GM21786 (cell line): ENCODE data around the gene DPEP3.
A peak's percentile ranks its signal among the peaks of the same experiment; 100 is the strongest.
"Not testable (repeated sequence)": the region's sequence is repeated elsewhere in the genome, so short reads cannot be mapped to it uniquely, and the experiment has no call there.

Experiments
- ATAC-seq: cut with Tn5 transposase; IDR thresholded peaks from one replicate; pipeline ENCODE4 v1.9.1; 2021; ENCODE audit not compliant: unreplicated experiment

The DPEP3 gene, protein sequence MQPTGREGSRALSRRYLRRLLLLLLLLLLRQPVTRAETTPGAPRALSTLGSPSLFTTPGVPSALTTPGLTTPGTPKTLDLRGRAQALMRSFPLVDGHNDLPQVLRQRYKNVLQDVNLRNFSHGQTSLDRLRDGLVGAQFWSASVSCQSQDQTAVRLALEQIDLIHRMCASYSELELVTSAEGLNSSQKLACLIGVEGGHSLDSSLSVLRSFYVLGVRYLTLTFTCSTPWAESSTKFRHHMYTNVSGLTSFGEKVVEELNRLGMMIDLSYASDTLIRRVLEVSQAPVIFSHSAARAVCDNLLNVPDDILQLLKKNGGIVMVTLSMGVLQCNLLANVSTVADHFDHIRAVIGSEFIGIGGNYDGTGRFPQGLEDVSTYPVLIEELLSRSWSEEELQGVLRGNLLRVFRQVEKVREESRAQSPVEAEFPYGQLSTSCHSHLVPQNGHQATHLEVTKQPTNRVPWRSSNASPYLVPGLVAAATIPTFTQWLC

DNA sequence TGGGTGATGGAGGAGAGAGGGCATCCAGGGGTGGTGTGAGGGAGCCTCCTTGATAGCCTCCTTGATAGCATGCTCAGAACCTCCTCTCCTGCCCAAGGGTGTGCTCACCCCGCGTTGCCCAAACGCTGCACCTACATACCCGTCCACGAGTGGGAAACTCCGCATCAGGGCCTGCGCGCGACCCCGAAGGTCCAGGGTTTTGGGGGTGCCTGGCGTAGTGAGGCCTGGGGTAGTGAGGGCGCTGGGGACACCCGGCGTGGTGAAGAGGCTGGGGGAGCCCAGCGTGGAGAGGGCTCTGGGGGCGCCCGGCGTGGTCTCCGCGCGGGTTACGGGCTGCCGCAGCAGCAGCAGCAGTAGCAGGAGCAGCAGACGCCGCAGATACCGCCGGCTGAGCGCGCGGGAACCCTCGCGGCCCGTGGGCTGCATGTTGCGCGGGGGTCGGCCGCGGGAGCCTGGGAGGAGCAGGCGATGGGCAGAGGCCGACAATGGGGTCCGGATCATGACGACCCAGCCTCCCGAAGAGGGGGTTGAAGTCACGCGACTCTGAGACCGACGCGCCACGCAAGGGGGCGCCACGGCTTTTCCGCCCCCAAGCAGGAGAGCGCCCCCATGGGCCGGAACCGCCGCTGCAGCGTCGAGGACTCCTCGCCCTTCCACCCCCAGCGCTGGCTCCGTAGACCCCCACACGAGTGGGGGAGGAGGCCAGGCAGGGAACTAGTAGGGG lies at the start of gene DPEP3:
Gene DPEP3 (minus strand): TSS at position 545 of the 724 bp plus-strand sequence. CDS start 119 bp downstream, at position 426.
- ATAC-seq = no peak

DNA sequence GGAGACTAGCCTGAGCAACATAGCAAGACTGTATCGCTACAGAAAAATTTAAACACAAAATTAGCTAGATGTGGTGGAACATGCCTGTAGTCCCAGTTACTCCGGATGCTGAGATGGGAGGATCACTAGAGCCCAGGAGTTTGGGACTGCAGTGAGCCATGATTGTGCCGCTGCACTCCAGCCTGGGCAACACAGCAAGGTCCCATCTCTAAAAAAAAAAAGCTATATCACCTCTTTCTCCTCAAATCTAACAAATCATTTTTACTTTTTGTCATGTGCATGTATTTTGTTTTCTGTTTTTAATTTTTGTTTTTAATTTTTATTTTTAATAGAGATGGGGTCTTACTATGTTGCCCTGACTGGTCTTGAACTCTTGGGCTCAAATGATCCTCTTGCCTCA lies 48.7 kb upstream of the DPEP3 start:
- ATAC-seq = no peak

DNA sequence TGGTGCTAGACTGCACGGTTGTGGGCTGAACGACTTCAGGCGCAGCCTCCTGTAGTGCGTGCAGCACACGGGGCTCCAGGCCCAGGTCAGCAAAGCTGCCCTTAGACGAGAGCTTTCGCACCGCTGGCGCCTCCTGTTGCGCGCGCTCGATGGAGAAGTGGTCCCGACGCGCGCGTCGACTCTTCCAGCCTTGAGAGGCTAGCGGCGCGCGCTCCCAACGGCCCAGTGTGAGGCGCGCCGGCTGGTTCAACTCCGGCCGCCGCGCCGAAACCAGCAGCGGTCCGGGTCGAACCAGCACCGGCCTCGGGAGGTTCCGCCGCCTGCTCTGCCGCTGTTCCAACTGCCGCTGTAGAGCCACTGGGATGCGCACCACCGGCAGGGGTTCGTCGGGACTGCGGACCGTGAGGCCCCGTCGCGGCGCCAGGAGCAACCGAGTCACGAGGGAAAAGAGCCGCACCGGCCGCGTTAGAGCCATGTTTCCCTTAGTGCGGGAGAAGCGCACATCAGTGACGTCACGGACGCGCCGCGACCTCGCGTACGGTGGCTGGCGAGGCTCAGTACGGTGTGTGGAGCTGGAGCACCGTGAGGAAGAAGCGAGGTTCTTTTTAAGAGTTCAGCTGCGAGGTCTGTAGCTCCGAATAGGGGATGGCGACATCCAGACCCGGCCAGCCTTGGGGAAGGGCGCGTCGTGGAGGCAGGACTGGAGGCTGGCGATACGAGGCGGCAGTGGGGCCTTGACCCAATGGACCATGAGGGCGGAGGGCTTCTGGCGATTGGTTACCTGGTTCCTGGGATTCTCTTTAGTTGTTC lies 42.6 kb upstream of the DPEP3 start, which contains the start of the genes DDX28 and DUS2:
Gene DDX28 (minus strand): TSS at position 505 of the 810 bp plus-strand sequence. CDS start 30 bp downstream, at position 475.
Gene DUS2 (plus strand): TSS at position 557 of the 810 bp plus-strand sequence. CDS start 14,740 bp downstream, outside the sequence.
- peak; percentile 78 for ATAC-seq

DNA sequence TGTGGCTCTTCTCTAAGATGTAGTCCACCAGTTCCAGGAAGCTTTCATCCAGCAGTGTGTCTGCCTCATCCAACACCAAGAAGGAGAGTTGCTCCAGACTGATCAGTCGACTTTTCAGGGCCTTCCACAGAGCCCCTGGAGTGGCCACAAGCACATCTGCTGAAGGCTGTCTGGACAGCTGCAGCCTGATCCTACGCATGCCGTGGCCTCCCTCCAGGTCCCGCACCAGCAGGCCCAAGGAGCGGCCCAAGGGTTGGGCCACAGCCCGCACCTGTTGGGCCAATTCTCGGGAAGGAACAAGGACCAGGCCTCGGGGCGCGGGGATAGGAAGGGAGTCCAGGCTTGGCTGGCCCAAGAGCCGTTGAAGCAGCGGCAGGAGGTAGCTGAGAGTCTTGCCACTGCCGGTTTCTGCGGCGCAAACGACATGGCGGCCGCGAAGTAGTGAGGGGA lies 42.0 kb upstream of the DPEP3 start:
- no peak for ATAC-seq

DNA sequence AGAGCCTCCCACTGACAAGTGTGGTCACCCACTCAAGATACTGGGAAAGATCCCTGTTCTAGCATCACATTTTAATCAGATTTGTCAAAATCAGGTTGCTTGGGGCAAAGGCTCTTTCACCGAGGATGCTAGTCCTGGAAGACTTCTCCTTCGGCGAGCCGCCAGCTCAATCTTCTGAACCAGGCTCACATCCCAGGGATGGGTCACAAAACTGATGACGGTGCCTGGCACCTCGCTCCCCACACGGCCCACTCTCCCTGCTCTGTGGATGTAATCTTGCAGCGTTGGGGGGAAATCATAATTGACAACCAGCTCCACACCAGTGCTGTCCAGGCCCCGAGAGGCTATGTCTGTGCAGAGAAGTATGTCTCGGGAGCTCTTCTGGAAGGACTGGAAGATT lies 41.2 kb upstream of the DPEP3 start:
- ATAC-seq = no peak

DNA sequence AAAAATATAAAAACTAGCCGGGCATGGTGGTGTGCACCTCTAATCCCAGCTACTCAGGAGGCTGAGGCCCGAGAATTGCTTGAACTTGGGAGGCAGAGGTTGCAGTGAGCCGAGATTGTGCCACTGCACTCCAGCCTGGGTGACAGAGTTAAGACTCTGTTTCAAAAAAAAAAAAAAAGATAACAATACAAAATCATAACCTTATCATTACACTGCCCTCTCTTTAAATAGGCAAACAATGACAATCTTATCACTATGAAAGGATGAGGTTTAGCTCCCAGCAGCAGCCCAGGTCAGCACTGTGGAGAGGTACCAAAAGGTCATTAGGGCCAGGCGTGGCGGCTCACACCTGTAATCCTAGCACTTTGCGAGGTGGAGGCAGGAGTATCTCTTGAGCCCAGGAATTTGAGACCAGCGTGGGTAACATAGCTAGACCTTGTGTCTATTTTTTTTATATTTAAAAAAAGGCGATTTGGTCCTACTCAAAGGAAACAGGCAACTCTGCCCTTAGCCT lies 38.9 kb upstream of the DPEP3 start:
- no peak for ATAC-seq

DNA sequence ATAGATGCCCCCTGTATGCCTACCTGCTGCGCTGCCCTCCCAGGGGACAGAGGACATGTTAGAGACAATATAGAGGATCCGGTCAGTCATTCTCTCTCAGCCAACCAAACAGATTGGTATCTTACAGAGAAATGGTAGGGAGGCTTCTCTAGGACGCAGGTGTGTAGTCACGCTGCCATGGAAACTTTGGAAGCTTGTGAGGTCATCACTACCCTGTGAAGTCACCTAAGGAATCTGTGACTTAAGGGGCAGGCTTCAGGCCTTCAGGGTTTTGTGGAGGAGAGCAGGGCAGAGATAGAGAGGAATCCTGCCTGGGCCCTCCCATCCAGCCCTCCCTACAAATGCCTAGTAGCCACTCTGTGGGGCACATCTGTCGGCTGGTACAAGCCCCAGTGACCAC lies 35.4 kb upstream of the DPEP3 start, which contains the start of gene DPEP2NB:
Gene DPEP2NB (minus strand): TSS at position 231 of the 400 bp plus-strand sequence. CDS start 141 bp downstream, at position 90.
- no peak for ATAC-seq

DNA sequence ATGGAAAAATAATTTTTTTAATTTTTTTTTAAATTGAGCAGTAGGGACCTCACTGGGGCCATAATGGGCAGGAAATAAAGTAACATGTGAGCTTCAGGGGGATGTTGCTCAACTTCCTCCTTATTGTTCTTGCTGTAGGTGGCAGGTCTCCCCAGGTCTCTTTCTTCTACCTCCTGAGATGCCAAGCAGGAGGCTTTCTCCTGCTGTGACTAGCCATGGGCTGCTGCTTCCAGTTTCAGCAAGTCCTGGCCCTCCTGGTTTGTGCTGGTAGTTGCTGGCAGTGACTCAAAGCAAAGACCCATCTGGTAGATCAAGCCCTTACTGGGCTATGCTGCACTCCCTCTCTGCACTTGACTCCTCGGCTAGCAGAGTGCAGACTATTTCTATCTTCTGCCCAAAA lies 33.1 kb upstream of the DPEP3 start:
- ATAC-seq = no peak

DNA sequence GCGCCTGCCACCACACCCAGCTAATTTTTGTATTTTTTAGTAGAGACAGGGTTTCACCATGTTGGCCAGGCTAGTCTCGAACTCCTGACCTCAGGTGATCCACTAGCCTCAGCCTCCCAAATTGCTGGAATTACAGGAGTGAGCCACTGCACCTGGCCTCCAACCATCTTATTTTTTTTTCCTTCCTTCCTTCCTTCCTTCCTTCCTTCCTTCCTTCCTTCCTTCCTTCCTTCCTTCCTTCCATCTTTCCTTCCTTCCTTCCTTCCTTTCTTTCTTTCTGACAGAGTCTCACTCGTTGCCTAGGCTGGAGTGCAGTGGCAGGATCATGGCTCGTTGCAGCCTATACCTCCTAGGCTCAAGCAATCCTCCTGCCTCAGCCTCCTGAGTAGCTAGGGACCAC lies 29.6 kb upstream of the DPEP3 start:
- ATAC-seq = not testable (repeated sequence)

DNA sequence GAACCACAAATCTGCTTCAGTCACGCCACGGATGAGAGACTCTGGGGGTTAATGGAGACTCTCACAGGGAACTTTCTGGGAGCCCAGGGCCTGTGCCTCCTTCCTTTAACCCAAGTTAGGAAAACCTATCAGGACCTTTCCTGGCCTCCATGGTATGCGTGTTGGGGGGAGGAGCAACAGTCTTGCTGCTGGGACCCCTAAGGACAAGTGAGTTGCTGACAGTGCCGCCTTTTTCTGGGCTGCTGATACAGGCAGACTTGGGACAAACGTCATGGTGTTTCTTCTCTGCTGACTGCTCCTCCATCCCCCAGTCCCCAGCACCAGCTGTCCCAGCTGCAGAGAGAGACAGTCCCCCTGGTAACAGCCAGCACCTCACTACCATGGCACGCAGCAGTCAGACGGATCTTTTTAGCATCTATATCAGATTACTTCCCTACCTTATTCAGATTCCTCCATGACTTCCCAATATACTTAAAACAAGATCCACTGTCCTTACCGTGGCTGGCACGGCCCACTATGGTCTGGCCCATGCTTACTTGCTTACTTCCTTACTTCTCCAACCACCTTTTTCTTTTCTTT lies 28.9 kb upstream of the DPEP3 start:
- ATAC-seq = no peak

DNA sequence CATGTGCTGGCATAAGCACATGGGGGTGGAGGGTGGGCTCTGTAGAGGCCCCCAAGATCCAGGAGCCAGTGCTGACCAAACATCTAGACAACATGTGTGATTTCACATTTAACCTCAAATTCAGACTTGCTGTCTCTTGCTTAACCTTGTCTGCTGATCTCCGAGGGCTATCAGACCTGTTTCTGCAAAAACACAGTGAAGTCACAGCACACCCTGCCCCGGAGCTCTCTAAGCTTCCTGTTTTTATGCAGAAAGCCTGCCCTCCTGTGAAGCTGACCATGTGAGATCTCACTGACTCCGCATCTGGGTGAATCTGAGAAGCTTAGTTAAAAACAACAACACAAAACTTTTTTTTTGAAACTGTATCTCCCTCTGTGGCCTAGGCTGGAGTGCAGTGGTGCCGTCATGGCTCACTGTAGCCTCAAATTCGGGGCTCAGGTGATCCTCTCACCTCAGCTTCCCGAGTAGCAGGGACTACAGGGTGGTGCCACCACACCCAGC lies 25.5 kb upstream of the DPEP3 start:
- no peak for ATAC-seq

DNA sequence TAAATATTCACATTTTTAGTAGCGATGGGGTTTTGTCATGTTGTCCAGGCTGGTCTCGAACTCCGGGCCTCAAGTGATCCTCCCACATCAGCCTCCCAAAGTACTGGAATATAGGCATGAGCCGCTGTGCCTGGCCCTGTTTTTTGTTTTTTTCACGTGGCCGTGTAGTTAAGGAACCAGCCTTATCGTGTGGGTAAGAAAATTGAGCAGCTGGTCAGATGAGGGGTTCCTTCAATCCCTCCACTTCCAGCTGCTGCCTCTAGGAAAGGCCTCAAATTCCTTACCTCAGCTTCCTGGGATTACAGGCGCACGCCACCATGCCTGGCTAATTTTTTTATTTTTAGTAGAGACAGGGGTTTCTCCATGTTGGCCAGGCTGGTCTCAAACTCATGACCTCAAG lies 24.9 kb upstream of the DPEP3 start:
- ATAC-seq = no peak

DNA sequence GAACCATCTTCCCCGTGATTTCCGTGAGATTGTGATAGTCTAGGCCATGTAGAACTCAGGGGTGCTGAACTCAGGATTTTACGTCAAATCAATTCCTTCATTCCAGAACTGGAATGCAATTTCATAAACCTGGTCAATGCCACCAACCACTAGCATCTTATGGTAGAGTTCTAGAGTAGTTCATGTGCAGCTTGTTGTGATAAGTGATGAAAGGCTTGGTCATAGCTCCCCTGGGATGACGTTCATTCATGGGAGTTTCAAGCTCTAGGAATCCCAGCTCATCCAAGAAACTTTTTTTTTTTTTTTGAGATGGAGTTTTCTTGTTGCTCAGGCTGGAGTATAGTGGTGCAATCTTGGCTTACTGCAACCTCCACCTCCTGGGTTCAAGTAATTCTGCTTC lies 22.7 kb upstream of the DPEP3 start:
- ATAC-seq = no peak

DNA sequence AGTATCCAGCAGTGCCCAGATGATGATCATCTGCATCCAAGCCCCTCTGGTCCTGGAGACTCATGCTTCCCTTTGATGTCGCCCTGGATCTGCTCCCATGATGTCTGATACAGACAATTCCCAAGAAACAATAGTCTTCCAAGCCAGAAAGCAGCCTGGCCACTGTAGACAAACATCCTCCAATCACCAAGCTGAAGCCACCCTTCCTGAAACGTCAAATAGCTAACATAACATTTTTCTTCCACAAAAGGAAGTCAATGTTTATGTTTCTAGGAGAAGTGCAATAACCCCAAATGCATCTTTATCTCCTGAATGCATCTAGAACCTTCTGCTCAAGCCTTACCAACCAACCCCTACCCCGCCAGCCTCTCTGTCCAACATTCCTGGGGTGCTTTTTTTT lies 20.2 kb upstream of the DPEP3 start:
- no peak for ATAC-seq

DNA sequence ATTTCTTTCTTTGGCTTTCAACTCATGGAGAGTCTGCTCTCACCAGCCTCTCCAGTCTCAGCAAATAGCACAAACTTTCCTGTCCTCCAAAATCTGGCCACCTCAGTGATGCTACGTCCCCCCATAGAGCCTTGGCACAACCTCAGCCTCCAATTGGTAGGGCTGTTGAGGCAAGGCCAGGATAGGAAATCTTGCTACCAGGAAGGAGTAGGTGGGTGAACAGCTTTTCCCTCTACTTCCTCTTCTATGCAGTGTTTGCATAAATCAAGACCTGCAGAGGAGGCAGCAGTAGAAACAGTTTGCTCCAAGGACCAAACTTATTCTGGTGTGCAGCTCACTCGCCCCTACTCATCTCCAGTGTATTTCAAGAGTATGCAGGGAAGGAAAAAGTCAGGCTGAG lies 19.7 kb upstream of the DPEP3 start:
- no peak for ATAC-seq

DNA sequence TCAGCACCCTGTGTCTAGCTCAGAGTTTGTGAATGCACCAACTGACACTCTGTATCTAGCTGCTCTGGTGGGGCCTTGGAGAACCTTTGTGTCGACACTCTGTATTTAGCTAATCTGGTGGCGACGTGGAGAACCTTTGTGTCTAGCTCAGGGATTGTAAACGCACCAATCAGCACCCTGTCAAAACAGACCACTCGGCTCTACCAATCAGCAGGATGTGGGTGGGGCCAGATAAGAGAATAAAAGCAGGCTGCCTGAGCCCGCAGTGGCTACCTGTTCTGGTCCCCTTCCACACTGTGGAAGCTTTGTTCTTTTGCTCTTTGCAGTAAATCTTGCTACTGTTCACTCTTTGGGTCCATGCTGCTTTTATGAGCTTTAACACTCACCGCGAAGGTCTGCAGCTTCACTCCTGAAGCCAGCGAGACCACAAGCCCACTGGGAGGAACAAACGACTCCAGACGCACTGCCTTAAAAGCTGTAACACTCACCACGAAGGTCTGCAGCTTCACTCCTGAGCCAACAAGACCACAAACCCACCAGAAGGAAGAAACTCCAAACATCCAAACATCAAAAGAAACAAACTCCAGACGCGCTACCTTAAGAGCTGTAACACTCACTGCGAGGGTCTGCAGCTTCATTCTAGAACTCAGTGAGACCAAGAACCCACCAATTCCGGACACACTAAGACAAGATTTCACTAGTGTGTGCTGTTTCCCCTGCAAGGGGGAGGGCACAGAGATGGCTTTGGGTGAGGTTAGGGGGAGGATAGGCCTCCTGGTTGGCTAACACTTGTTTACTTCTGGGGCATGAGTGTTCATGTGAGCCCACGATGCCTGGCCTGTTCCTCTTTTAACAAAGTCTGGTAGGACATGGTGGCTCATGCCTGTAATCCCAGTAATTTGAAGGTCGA lies 18.7 kb upstream of the DPEP3 start, which contains the start of gene DPEP2:
Gene DPEP2 (minus strand): TSS at position 706 of the 910 bp plus-strand sequence. CDS start 6,272 bp downstream, outside the sequence.
- not testable (repeated sequence) for ATAC-seq

DNA sequence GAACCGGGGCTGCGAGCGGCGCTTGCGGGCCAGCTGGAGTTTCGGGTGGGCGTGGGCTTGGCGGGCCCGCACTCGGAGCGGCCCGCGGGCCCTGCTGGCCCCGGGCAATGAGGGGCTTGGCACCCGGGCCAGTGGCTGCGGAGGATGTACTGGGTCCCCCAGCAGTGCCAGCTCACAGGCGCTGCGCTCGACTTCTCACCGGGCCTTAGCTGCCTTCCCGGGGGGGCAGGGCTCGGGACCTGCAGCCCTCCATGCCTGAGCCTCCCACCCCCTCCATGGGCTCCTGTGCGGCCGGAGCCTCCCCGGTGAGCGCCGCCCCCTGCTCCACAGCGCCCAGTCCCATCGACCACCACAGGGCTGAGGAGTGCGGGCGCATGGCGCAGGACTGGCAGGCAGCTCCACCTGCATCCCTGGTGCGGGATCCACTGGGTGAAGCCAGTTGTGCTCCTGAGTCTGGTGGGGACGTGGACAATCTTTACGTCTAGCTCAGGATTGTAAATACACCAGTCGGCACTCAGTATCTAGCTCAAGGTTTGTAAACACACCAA lies 18.0 kb upstream of the DPEP3 start:
- not testable (repeated sequence) for ATAC-seq

DNA sequence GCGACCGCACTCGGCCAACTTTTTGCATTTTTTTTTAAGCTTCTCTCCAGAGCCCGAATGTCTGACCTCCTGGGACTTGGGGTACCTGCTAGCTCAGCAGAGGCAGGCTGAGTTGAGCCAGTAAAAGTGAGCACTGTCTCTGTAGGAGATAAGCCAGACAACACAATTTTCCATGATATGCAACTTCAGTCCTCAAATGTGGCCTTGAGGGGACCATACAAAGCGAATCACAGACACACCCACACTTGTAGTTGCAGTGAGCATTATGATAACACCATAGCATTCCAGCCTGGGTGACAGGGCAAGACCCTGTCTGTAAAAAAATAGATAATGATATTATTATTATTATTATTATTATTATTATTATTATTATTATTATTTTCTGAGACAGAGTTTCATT lies 16.4 kb upstream of the DPEP3 start:
- no peak for ATAC-seq

DNA sequence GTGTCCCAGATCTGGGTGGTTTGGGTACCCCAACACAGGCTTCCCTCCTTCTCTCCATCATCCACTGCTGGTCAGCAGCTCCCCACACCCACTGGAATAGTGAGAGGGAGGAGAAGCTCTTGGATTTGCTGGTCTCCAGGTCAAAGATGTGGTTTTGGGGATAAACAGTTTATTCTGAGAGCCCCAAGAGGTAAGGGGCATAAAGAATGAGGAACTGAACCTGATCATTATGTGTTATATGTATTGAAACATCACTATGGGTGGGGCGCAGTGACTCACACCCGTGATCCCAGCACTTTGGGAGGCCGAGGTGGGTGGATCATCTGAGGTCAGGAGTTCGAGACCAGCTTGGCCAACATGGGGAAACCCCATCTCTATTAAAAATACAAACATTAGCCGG lies 15.1 kb upstream of the DPEP3 start:
- ATAC-seq = no peak
